ENCODE results near the gene PEAK3.

Gene PEAK3, protein sequence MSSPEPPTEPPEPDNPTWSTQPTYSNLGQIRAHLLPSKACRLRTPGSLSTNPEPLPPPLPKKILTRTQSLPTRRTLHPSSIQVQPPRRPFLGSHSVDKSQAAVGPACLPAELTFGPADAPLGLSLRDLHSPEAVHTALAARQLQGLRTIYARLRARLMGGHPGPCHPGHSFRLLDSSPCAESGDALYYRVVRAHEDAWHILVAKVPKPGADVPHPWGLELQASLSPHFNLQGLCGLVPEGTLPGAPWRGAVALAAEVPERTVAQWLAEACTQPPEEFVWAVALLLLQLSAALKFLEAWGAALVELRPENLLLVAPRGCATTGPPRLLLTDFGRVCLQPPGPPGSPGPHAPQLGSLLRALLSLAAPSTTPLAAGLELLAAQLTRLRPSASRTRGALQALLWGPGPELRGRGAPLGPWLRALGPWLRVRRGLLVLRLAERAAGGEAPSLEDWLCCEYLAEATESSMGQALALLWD

DNA sequence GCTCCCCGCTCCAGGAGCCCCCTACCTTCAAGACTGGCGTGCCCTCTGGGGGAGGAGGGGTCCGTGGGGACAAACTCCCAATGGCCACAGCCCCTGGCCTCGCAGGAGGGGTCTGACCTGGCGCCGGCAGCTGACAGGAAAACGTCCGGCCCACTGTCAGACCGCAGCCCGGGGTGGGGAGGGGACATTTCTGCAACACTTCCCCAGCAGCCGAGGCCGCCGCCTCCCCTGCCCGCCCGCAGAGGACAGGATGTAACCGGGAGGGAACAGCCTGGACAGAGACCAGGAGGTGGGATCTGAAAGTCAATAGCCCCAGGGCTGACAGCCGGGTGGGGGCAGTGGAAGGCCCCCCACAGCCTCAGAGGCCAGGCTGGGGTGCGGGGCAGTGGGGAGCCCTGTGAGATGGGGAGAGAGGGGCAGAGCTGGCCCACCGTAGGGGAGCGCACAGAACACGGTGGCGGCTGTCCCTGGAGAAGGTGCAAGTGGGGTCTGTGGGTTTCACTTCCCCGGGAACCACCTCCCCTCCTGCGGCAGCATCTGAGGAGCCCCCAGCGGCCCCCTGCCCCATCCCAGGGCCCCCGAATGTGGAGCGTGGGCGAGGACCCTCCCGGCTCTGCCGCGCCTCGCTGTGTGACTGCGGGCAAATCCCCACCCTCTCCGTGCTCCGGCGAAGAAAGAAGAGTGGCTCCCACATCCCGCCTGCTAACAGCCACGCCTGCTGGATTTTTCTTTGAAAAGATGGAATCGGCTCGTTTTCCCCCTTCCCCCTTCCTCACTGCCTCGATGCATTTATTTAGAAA, at the start of gene PEAK3:
Gene PEAK3, minus strand, starts transcription at position 114 of the 800 bp plus-strand sequence. CDS start 1,244 bp downstream, outside the sequence.
- no peak for DNase-seq (ENCODE audit: low read depth, low spot score)

DNA sequence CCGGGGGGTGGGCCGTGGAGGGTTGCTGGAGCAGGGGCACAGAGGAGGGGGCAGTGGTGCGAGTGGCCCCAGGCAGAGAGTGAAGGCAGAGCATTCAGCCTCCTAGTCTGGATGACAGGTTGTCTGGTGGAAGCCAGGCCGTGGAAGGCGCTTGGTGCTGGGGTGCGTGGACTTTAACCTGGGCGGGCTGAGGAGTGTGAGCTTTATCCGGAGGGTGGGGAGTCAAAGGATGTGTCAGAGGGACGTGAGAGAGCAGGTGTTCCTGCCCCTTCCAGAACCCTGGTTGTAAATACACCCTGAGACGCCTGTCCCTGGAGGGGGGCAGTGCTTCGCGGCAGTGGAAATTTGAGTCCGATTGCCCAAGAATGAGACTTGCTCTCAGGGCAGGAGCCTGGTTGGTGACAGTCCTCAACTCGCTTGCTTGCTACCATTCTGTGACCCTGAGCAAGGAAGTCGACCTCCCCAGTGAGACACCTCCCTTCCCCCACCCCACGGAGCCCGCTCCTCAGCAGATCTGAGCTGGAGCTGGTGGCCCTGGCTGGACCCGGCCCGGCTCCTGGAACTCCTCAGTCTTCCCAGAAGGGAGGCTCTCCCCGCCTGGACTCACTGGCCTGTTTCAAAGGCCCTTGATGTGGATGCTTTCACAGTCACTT, 48.8 kb upstream of the PEAK3 start:
- DNase-seq (ENCODE audit: low read depth, low spot score) = no peak

DNA sequence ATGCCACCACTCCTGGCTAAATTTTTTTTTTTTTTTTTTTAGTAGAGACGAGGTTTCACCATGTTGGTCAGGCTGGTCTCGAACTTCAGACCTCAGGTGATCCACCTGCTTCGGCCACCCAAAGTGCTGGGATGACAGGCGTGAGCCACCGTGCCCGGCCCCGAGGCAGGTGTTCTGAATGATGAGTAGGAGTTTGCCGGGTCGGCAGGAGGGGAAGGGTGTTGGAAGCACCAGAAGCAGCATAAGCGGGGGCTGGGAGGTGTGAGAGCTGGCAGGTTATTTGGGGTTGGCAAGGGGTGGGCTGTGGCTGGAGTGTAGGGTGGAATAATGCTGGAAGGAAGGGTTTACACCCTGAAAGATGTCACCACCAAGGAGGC, 48.3 kb upstream of the PEAK3 start:
- no peak for DNase-seq (ENCODE audit: low read depth, low spot score)

DNA sequence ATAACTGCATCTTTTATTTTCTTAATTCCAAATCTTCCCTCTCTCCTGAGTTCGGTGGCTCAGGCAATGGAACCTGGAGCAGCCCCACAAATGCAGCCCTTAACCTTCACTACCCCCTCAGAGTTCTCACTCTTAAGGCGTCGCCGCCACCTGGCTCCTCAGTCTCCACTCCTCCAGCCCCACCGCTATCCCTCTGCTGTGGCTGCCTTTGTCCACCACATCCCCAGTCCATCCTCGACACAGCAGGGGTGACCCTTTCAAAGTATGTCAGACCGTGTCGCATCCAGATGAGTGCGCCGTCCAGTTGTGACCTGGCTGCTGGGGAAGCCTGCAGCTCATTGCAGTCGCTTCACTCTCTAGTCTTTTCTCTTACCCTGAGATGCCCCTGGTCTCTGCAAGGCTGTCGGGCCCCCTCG, 47.5 kb upstream of the PEAK3 start:
- DNase-seq (ENCODE audit: low read depth, low spot score) = no peak

DNA sequence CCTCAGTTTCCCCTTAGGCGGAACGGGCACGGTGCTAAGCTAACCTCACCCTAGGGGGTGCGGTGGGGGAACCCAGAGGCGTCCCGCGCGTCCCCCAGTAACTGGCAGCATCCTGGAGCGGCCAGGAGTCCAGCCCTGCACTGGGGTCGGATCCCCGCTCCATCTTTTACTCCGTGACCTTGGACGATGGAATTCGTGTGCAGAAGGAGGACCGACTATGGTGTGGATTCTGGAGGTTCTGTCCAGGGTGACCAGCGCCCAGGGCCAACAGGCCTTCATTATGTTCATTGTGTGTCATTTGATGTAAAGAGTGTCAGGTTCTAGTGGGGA, 47.1 kb upstream of the PEAK3 start:
- DNase-seq (ENCODE audit: low read depth, low spot score) = no peak

DNA sequence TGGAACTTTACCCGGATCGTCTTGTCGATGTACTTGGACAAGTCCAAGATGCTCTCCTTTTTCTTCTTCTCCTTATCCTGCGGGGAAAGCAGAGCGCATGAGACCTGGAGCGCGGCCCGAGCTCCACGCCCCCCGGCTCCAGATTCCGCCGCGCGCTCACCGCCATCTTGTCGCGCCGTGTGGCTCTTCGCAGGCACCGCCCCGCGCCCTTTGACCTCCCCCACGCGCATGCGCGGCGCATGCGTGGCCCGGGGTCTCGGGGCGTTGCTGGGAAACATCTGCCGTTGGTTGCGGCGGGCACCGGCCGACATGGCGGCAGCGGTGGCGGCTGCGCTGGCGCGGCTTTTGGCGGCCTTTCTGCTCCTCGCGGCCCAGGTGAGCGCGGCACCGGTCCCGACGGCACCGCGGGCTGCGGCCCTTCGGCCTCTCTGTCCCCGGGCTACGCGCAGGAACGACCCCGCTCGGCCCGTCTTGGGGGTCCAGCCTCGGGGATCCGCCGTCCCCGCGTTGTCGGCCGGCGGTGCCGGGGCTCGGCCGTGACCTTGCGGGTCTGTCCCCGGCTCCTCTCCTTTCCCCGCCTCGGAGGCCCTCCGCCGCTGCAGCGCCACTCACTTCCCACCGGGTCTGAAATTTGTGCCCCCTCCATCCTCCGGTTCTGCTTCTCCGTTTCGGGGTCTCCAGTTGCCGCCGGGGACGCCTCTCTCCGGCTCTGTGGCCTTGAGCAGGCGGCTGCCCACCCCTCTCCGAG, 46.6 kb upstream of the PEAK3 start, which contains the start of the genes LSM7 and SPPL2B:
Gene LSM7, minus strand, starts transcription at position 186 of the 748 bp plus-strand sequence. Its CDS starts 20 bp downstream, at position 166.
Gene SPPL2B, plus strand, starts transcription at position 284 of the 748 bp plus-strand sequence. Its CDS starts 26 bp downstream, at position 310.
- no peak for DNase-seq (ENCODE audit: low read depth, low spot score)

DNA sequence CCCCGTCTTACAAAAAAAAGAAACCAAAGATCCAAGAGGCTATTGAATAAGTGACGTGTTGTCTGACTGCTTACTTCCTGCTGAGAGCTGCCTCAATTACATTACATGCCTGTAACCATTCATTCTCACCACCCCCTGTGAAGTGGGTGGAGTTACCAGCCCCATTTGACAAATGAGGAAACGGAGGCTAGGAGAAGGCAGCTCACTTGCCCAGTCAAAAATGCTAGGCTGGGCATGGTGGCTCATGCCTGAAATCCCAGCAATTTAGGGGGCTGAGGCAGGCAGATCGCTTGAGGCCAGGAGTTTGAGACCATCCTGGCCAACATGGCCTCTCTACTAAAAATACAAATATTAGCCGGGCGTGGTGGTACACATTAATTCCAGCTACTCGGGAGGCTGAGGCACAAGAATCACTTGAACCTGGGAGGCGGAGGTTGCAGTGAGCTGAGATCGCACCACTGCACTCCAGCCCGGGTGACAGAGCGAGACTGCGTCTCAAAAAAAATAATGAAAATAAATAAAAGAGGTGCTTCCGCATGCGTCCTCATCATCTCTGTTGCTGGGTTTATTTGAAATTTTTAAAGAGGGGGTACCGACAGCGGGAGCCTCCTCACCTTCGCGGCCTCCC, 45.9 kb upstream of the PEAK3 start:
- peak; percentile 72 for DNase-seq (ENCODE audit: low read depth, low spot score)

DNA sequence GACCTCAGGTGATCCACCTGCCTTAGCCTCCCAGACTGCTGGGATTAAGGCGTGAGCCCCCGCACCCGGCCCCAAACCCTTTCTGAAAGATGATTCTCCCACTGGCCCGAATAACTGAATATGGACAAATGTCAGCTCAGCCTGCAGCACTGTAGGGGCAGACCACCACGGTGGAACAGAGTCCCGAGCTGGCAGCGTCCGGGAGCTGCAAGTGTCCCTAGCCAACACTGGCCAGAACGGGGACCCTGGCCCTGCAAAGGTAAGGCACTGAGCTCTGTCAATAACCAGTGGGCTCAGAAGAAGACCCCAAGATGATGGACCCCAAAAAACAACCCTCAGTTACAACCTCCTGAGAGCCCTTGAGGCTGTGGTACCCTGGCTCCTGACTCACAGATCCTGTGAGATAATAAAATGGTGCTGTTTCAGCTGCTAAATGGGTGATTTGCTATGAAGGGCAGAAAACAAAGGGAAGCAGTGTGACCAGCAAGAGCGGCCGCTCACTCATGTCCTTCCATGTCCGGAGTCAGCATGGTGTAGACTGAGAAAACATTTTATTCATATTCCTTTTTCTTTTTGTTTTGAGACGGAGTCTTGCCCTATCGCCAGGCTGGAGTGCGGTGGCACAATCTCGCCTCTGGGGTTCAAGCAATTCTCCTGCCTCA, 44.9 kb upstream of the PEAK3 start:
- no peak for DNase-seq (ENCODE audit: low read depth, low spot score)

DNA sequence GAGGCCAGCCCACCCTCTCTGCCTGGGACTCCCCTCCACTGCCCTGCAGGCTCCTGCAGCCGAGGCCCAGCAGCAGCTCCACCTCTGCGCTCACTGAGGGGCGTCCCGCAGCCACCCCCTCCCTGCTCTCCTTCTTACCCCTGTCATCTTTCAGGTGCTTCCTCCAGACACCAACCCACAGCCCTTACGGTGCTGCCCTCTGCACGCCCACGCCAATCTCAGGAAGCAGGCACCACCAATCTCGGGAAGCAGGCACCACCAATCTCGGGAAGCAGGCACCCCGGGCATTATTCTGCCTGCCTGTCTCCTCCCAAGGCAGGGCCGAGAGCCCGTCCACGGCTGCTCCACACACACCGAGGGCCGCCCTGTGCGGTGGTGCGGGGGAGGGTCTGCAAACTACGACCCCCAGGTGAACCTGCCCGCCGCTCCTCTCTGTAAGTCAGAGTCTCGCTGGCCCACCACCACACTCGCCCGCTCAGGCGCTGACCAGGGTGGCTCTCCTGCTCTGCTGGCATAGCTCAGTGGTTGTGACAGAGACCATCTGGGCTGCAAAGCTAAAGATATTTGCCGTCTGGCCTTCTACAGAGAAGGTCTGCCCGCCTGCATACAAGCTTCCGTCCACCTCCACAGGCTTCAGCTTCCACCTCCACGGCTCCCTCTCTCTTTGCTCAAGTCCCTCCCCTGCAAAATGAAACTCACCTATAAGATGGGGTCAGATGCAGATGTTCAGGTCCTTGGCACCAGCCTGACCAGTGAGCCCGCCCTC, 43.5 kb upstream of the PEAK3 start:
- no peak for DNase-seq (ENCODE audit: low read depth, low spot score)

DNA sequence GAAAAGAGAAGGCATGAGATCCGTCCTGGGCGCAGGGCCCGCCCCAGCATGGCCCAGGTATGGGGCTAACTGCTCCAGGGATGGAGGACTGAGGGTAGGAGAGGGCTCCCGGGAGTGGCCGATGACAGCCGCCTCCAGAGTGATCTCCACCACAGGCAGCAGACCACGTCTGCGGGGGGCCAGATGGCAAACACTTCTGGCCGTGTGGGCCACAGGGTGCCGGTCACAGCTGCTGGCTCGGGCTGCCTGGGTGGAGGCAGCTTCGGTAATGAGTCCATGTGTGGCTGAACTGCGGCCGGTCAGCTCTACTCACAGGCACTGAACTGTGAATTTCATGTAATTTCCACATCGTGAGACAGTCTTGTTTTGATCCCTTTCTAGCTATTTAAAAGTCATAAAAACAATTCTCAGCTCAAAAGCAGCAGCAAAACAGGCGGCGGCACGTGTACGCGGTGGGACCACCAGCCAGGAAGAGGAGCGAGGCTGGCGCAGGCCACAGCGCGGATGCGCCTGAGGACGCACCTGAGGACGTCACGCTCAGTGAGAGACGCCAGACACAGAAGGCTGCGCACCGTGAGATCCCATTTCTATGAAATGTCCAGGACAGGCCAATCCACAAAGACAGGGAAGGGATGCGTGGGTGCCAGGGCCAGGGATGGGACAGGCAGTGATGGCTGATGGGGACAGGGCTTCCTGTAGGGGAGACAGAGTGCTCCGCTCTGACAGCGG, 42.4 kb upstream of the PEAK3 start:
- no peak for DNase-seq (ENCODE audit: low read depth, low spot score)

DNA sequence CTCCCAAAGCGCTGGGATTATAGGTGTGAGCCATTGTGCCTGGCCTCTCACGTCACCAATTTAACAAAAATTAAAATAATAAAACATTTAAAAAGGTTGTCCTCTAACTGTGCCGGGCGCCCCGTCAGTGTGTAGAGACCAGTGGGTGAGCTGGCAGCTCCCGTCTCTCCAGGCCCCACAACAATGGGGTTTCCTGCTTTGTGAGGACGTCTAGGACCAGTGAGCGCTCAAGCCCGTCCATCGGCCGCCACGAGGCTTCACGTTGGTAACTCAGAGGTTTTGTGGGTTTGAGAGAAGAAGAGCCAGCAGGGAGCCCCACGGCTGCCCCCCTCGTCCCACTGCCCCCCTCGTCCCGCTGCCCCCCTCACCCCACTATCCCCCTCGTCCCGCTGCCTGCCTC, 41.7 kb upstream of the PEAK3 start:
- DNase-seq (ENCODE audit: low read depth, low spot score) = no peak

DNA sequence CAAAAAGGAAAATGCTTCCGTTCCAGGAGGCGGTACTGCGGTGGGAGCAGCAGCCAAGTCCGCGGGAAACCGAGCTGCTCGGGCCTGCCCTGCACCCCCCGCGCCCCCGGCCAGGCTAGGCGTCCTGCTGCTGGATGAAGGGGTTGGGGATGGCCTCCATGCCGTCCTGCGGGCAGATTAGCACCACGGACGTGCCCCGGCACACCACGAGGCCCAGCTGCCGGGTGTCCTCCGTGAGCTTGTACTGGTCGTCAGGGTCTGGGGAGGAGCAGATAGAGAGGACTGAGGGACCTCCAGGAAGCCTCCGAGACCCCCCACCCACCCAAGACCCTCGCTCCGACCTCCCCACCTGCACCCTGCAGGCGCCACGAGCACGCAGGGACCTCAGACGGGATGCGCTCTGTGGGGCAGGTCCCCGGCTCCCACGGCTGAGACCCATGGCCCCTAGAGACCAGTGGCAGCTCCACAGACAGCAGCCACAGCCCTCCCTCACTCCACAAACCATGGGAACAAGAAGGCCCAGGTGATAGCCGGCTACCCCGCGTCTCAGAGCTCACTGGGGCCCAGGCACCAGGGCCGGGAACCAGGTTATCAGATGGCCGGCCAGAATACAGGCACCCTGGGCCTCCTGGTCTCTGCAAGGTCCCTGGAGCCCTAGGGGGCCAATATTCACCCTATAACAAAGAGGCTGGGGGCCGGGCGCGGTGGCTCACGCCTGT, 39.7 kb upstream of the PEAK3 start:
- DNase-seq (ENCODE audit: low read depth, low spot score) = no peak

DNA sequence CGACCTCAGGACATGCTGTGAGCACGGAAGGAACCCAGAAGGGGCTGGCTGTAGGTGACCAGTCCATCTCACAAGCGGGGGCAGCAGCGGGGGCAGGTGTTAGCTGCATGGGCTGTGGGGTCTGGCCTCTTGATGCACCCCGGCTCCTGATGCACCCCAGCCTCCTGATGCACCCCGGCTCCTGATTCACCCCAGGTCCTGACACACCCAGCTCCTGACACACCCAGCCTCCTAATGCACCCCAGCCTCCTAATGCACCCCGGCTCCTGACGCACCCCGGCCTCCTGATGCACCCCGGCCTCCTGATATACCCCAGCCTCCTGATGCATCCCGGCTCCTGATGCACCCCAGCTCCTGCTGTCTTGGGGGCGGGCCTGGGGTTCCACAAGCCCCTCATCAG, 39.0 kb upstream of the PEAK3 start:
- DNase-seq (ENCODE audit: low read depth, low spot score) = no peak

DNA sequence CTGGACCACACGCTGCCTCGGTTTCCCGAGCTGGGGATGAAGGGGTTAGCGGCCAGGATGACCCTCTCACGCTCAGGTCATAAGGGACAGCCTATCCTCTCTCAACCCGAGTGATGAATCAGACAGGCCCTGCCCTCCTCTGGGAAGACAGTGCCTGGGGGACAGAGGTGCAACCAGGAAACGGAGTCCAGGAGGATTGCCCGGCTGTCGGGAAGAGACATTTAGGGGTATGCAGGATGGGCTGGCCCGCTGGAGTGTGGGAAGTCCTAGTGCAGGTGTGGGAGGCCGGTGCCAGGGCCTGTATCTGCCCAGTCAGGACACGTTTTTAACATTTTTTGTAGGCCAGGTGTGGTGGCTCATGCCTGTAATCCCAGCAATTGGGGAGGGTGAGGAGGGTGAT, 38.1 kb upstream of the PEAK3 start:
- DNase-seq (ENCODE audit: low read depth, low spot score) = no peak

DNA sequence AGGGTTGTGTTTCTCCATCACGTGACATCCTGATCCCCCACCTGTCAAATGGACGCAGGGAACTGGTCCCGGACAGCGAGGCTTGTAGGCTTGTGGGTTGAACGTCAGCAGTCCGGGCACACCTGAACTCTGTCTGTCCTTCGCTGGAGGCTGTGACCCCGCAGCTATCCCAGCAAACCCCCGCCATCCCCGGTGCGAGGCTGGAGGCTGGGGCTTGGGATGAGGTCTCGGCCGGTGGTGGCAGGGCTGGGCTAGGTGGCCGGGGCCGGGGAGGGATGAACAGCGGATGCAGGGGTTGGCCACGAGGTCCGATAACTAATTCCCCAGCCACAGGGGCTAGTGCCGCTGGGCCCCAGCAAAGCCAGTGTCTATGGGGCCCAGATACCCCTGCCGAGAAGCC, 37.6 kb upstream of the PEAK3 start:
- no peak for DNase-seq (ENCODE audit: low read depth, low spot score)

DNA sequence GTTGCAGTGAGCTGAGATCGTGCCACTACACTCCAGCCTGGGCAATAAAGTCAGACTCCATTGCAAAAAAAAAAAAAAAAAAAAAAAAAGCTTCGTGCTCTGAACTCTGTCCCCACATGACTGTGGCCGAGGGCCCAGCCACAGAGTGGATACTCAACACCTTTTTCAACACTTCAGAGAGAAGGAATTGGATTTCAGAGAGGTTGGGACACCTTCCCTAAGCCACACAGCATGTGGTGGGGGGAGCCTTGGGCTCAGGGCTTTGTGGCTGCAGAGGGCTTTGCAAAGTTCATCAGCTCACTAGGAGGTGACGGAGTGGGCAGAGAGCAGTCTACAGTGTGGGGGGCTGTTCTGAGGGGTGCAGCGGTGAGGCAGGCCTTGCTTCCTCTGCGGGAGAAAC, 36.9 kb upstream of the PEAK3 start:
- no peak for DNase-seq (ENCODE audit: low read depth, low spot score)

DNA sequence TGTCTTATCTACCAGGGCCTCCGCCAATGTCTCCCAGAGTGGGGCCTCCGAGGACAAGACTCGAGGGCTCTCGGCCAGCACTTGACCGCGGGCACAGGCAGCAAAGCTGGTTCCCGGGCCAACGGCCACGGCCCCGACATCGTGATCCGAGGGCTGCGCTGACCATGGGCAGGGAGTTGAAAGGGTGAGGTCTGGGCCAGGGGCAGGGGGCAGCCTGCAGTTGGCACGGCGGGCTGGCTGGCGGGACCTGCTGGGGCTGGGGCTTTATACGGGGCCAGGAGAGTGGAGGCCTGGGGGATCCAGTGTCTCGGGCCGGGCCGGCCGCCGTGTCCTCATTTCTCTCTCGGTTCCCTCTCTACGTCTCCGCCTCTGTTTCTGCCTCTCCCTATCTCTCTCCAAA, 35.8 kb upstream of the PEAK3 start:
- DNase-seq (ENCODE audit: low read depth, low spot score) = no peak

DNA sequence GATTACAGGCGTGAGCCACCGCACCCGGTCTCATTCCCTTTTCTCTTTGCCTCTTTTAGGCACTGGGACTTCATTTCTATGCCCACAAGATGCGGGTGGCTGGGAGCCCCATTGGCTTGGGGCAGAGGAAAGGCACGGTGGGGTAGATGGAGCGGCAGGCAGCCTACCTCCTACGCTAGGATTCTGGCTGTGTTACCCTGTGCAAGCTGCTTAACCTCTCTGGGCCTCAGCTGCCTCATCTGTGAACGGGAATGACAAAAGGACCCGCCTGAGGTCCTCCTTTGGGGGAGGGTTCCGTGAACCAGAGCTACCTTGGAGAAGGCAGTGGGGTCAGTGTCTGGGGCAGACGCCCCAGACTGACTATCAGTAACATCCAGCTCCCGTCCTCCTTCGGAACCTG, 35.3 kb upstream of the PEAK3 start:
- no peak for DNase-seq (ENCODE audit: low read depth, low spot score)
